T47D (cell line): ENCODE measurements around the gene CREG2.
A peak's percentile ranks its signal among the peaks of the same experiment; 100 is the strongest.

Source experiments
- DNase-seq, 2 experiments: peaks; one replicate each; pipeline versions ENCODE4 v3.0.0 to v3.0.0-alpha.2; 2011 to 2012; ENCODE audit warnings: low read depth in 1 of 2, low spot score in 1 of 2
- JUND ChIP-seq: IDR thresholded peaks from 2 replicates; pipeline ENCODE4 v1.6.1; 2012; ENCODE audit warnings: low read depth
- in situ Hi-C: cut with HindIII; loops from 2 replicates; pipeline ENCODE4 v1.10.0; 2016; ENCODE audit warnings: low sequenced_read_pairs, low pct_unique_long_range_greater_than_20kb

Gene CREG2

GRCh38 chr2:101387151-101387834 lies at the start of gene CREG2:
CREG2 (minus strand) TSS chr2:101387503; CDS start chr2:101387457, 46 bp downstream.
- peak; percentile 75 for DNase-seq
- in situ Hi-C loops: no loop called here
- no peak for TF ChIP-seq JUND

GRCh38 chr2:101435001-101435862 lies 47.9 kb upstream of the CREG2 start:
- TF ChIP-seq JUND: no peak
- in situ Hi-C loops: no loop called here
- DNase-seq: no peak

GRCh38 chr2:101433465-101433864 lies 46.2 kb upstream of the CREG2 start:
- in situ Hi-C loops: no loop called here
- no peak for DNase-seq

GRCh38 chr2:101432411-101433181 lies 45.3 kb upstream of the CREG2 start:
- no peak for TF ChIP-seq JUND
- DNase-seq: no peak
- in situ Hi-C loops: no loop called here

More at GRCh38 chr2:101433465-101433864, 46.2 kb upstream of the CREG2 start:
- TF ChIP-seq JUND: no peak

- DNase-seq: no peak
- no peak for TF ChIP-seq JUND
- in situ Hi-C loops: no loop called here
Observed at GRCh38 chr2:101431486-101431885, 44.2 kb upstream of the CREG2 start.

GRCh38 chr2:101430156-101430555 lies 42.9 kb upstream of the CREG2 start:
- in situ Hi-C loops: no loop called here
- TF ChIP-seq JUND: no peak

GRCh38 chr2:101429453-101429852 lies 42.1 kb upstream of the CREG2 start:
- TF ChIP-seq JUND: no peak
- in situ Hi-C loops: no loop called here
- DNase-seq: no peak

More at GRCh38 chr2:101430156-101430555, 42.9 kb upstream of the CREG2 start:
- no peak for DNase-seq

GRCh38 chr2:101428422-101429176 lies 41.3 kb upstream of the CREG2 start:
- in situ Hi-C loops: no loop called here
- no peak for TF ChIP-seq JUND
- no peak for DNase-seq

- in situ Hi-C loops: no loop called here
- no peak for DNase-seq
- no peak for TF ChIP-seq JUND
Observed at GRCh38 chr2:101427743-101428142, 40.4 kb upstream of the CREG2 start.

- DNase-seq: no peak
- in situ Hi-C loops: no loop called here
- TF ChIP-seq JUND: no peak
Observed at GRCh38 chr2:101427240-101427639, 39.9 kb upstream of the CREG2 start.

- no peak for DNase-seq
- in situ Hi-C loops: no loop called here
- no peak for TF ChIP-seq JUND
Observed at GRCh38 chr2:101426822-101427221, 39.5 kb upstream of the CREG2 start.

GRCh38 chr2:101420623-101421022 lies 33.3 kb upstream of the CREG2 start:
- no peak for DNase-seq
- in situ Hi-C loops: no loop called here
- TF ChIP-seq JUND: no peak
